Gastrocnemius medialis (tissue), 4 donors: ENCODE data around the gene FBXL7. TPM values are rescaled to one million over a fixed set of nuclear protein-coding genes. Genes with fewer than 3 reads are reported as not detected.

Source experiments
- ATAC-seq, 2 donors: fragments of 150-250 bp; one replicate each; pipeline ENCODE4 v1.9.1; 2016
- DNase-seq, 2 donors: peaks; one replicate each; pipeline ENCODE4 v3.0.0-alpha.2; 2019
- H3K27ac ChIP-seq, 4 donors: fragments of 200-600 bp; sonication (generic); 1 replicate in 1 of 4; 2 replicates in 3 of 4; pipeline ENCODE4 v1.5.1; 2016 to 2018; ENCODE audit warnings: mild to moderate bottlenecking in 2 of 4, moderate library complexity in 1 of 4
- H3K27me3 ChIP-seq, 3 donors: fragments of 200-600 bp; sonication (generic) in 2 of 3; 1 replicate in 1 of 3; 2 replicates in 2 of 3; pipeline versions ENCODE4 v1.5.1 to v1.6.0; 2016 to 2019; ENCODE audit warnings: mild to moderate bottlenecking in 1 of 3, moderate library complexity in 1 of 3
- H3K36me3 ChIP-seq, 2 donors: fragments of 200-600 bp; sonication (generic) in 1 of 2; one replicate each; pipeline ENCODE4 v1.5.1; 2017 to 2018
- H3K4me1 ChIP-seq, 2 donors: fragments of 200-600 bp; sonication (generic) in 1 of 2; one replicate each; pipeline ENCODE4 v1.5.1; 2016 to 2017; ENCODE audit warnings: mild to moderate bottlenecking in 2 of 2
- H3K4me3 ChIP-seq, 4 donors: fragments of 200-600 bp; sonication (generic) in 3 of 4; 1 replicate in 1 of 4; 2 replicates in 3 of 4; pipeline ENCODE4 v1.5.1; 2016 to 2019; ENCODE audit warnings: mild to moderate bottlenecking in 2 of 4
- H3K9me3 ChIP-seq, 3 donors: fragments of 200-600 bp; sonication (generic) in 2 of 3; 1 replicate in 1 of 3; 2 replicates in 2 of 3; pipeline ENCODE4 v1.5.1; 2016 to 2019
- POLR2A ChIP-seq, 2 donors: fragments of 450-650 bp; IDR thresholded peaks; one replicate each; pipeline ENCODE4 v1.6.1; 2017; ENCODE audit warnings: antibody characterized with exemption in 2 of 2, mild to moderate bottlenecking in 2 of 2, moderate library complexity in 2 of 2
- in situ Hi-C, 4 donors: fragments of 200-750 bp; cut with MboI; loops; one replicate each; pipeline versions ENCODE4 v1.15.0 to v1.8.0; 2017; ENCODE audit warnings: low sequenced_read_pairs in 4 of 4
- intact Hi-C: fragments of 100-400 bp; cut with DNase I; formaldehyde crosslinking; loops from one replicate; pipeline ENCODE4 v1.15.1; 2023; ENCODE audit warnings: low total_unique reads
- total RNA-seq, 4 donors: library from RNA; depleted of rRNA; stranded (reverse); fragments of >200 nt; gene quantifications; one replicate each; pipeline versions ENCODE4 v1.1.0 to v1.2.3, GENCODE V29; 2016
- TF ChIP-seq, protein P1 (sequence below), 5 experiments: fragments of 450-650 bp in 3 of 5; fragments of 200-600 bp in 2 of 5; sonication (generic) in 2 of 5; IDR thresholded peaks in 4 of 5; conservative IDR thresholded peaks in 1 of 5; 1 replicate in 4 of 5; 2 replicates in 1 of 5; pipeline ENCODE4 v1.5.1; 2016 to 2019; ENCODE audit warnings: antibody characterized with exemption in 5 of 5, mild to moderate bottlenecking in 3 of 5, moderate library complexity in 3 of 5

The FBXL7 gene
- total RNA-seq, 4 donors from 2014 or later, result 2.4 to 4.9 (median 3.1) TPM

DNA sequence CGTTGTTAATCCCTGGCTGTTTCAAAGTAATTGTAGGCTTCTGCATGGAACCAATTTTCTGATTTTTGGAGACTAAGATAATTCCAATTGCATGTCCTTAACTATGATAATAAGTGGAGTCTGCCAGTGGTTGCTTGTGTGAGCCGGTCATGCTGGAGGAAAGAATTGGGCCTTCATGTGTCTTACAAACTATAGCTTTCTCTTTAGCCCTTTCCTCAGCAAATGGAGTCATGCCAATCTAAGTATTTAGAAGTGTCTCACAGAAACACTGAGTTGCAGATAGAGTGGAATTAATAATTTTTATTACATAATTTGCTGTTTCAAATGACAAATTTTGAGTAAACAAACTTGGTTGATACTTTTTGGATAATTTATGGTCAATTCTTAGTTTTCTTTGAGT lies 200.4 kb downstream of the FBXL7 start:
- no peak overlapping the region for H3K4me3 ChIP-seq
- no peaks in the 10 kb centered on the region for H3K27me3 ChIP-seq
- H3K36me3 ChIP-seq, result no peaks in the 10 kb centered on the region
- H3K9me3 ChIP-seq, result no peaks in the 10 kb centered on the region
- H3K27ac ChIP-seq, result no peak overlapping the region
- in situ Hi-C loops, result no loop called here
- no peak for DNase-seq
- TF ChIP-seq, protein P1, sequence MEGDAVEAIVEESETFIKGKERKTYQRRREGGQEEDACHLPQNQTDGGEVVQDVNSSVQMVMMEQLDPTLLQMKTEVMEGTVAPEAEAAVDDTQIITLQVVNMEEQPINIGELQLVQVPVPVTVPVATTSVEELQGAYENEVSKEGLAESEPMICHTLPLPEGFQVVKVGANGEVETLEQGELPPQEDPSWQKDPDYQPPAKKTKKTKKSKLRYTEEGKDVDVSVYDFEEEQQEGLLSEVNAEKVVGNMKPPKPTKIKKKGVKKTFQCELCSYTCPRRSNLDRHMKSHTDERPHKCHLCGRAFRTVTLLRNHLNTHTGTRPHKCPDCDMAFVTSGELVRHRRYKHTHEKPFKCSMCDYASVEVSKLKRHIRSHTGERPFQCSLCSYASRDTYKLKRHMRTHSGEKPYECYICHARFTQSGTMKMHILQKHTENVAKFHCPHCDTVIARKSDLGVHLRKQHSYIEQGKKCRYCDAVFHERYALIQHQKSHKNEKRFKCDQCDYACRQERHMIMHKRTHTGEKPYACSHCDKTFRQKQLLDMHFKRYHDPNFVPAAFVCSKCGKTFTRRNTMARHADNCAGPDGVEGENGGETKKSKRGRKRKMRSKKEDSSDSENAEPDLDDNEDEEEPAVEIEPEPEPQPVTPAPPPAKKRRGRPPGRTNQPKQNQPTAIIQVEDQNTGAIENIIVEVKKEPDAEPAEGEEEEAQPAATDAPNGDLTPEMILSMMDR (IDR thresholded peaks at IDR 0.05 in 4 of 5, conservative IDR thresholded peaks at IDR 0.05 in 1 of 5), result no peak
- TF ChIP-seq POLR2A (IDR thresholded peaks at IDR 0.05), result no peak
- peaks cover 0 to 1% of the 10 kb centered on the region in 2 donors for H3K4me1 ChIP-seq
- no peak for ATAC-seq
- intact Hi-C loops, result no loop called here

DNA sequence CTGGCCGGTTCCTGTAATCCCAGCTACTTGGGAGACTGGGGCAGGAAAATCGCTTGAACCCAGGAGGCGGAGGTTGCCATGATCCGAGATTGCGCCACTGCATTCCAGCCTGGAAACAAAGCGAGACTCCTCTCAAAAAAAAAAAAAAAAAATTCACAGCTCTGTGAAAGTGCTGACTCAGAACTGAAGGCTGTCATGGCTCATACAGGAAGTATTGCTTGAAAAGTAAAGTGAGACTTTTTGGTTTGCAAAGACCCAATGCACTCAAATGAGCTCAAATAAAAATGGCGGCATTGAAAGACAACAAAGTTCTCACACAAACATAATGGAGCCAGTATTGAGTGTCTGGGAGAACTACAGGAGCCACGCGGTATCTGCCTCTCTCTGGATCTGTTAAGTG lies 202.1 kb downstream of the FBXL7 start:
- H3K27ac ChIP-seq, result no peak overlapping the region
- TF ChIP-seq POLR2A (IDR thresholded peaks at IDR 0.05), result no peak
- TF ChIP-seq, protein P1 (IDR thresholded peaks at IDR 0.05 in 4 of 5, conservative IDR thresholded peaks at IDR 0.05 in 1 of 5), result no peak
- no peak overlapping the region for H3K4me3 ChIP-seq
- H3K4me1 ChIP-seq, result no peaks in the 10 kb centered on the region
- no peaks in the 10 kb centered on the region for H3K9me3 ChIP-seq
- DNase-seq (no peak), ATAC-seq (no peak)
- intact Hi-C loops (no loop called here), in situ Hi-C loops (no loop called here)
- H3K36me3 ChIP-seq, result no peaks in the 10 kb centered on the region
- H3K27me3 ChIP-seq, result no peaks in the 10 kb centered on the region

DNA sequence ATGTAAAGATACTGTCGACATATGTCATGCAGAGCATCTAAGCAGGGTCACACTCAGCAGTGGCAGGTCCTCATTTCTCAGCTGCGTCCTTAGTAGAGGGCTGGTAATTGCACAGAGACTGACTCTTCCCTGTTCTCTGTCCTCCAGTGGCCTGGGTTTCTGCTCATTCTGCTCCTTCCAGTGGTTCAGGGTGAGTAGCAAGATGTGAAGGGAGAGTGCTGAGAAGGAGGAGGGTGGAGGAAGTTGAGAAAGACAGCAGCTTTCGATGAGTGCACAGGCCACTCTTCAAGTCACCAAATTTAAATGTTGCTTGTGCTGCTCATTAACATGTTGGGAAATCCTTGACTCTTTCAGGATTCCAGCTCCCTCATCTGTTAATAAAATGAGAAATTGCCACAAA lies 203.9 kb downstream of the FBXL7 start:
- no peaks in the 10 kb centered on the region for H3K9me3 ChIP-seq
- H3K27me3 ChIP-seq, result no peaks in the 10 kb centered on the region
- TF ChIP-seq, protein P1 (IDR thresholded peaks at IDR 0.05 in 4 of 5, conservative IDR thresholded peaks at IDR 0.05 in 1 of 5), result no peak
- TF ChIP-seq POLR2A (IDR thresholded peaks at IDR 0.05), result no peak
- no peaks in the 10 kb centered on the region for H3K36me3 ChIP-seq
- ATAC-seq, result no peak
- H3K4me3 ChIP-seq, result no peak overlapping the region
- in situ Hi-C loops, result no loop called here
- no peak overlapping the region for H3K27ac ChIP-seq
- no peaks in the 10 kb centered on the region for H3K4me1 ChIP-seq
- no peak for DNase-seq
- intact Hi-C loops, result no loop called here

DNA sequence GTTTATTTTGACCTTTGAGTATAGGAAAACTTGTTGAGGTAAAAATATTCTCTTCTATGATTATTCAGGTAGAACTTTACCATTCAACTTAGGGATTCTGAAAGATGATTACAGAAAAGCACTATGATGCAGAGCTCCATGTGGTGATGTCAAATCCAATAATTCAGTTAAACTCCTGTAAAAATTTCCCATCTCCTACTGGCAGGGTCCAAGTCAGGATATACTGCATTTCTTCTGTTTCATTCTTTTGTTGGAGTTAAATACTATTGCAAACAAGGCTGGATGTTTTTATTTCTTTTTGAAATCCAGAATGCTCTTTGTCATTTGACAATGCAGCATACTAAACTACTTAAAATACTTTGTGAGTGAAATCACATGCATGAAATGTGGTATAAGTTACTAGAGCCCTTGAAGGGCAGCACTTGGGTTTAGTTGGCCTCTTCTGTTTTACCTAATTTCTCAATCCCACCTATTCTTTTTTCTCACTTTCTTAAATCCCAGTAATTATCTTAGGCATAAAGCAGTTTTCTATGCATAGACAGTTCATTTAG lies 204.5 kb downstream of the FBXL7 start:
- Histone ChIP-seq H3K27me3 (no peaks in the 10 kb centered on the region), H3K27ac (no peak overlapping the region), H3K4me3 (no peak overlapping the region), H3K9me3 (no peaks in the 10 kb centered on the region), H3K4me1 (no peaks in the 10 kb centered on the region), H3K36me3 (no peaks in the 10 kb centered on the region)
- DNase-seq (no peak), ATAC-seq (no peak)
- intact Hi-C loops, result no loop called here
- TF ChIP-seq, protein P1 (IDR thresholded peaks at IDR 0.05 in 4 of 5, conservative IDR thresholded peaks at IDR 0.05 in 1 of 5), result no peak
- TF ChIP-seq POLR2A (IDR thresholded peaks at IDR 0.05), result no peak
- in situ Hi-C loops, result no loop called here

DNA sequence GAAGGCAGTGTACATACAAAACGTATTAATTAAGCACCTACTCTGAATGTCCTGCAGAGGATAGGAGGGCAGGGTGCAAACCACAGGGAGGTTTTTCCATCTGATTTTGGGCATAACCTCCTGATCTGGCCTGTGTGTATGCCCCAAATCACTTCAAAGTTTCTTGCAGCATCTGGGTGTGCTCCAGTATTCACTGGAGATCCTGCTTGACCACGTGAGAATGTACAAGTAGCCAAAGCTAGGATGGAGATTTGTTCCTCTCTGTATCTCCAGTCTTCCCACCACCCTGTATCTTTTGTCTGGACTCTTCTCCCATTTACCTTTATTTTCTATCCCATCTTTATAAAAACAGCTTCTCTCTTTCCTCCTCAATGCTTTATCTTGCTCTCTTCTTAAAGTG lies 207.7 kb downstream of the FBXL7 start:
- H3K4me3 ChIP-seq, result no peak overlapping the region
- no peaks in the 10 kb centered on the region for H3K4me1 ChIP-seq
- no peak for TF ChIP-seq POLR2A (IDR thresholded peaks at IDR 0.05)
- TF ChIP-seq, protein P1 (IDR thresholded peaks at IDR 0.05 in 4 of 5, conservative IDR thresholded peaks at IDR 0.05 in 1 of 5), result no peak
- ATAC-seq (no peak), DNase-seq (no peak)
- H3K27ac ChIP-seq, result no peak overlapping the region
- in situ Hi-C loops (no loop called here), intact Hi-C loops (no loop called here)
- H3K27me3 ChIP-seq, result no peaks in the 10 kb centered on the region
- no peaks in the 10 kb centered on the region for H3K36me3 ChIP-seq
- H3K9me3 ChIP-seq, result no peaks in the 10 kb centered on the region
